Muscle layer of duodenum (tissue), 2 donors: Measurements from ENCODE around the gene FGF1.

Experiments used
- H3K27ac ChIP-seq: one replicate; pipeline ENCODE4 v1.7.0; 2013; ENCODE audit warnings: mild to moderate bottlenecking, low read length
- H3K27me3 ChIP-seq: one replicate; pipeline ENCODE4 v1.7.0; 2013; ENCODE audit warnings: low read depth, mild to moderate bottlenecking, control low read depth, low read length
- H3K36me3 ChIP-seq, 2 donors: one replicate each; pipeline ENCODE4 v1.7.0; 2013; ENCODE audit warnings: low read length in 2 of 2, control low read depth in 1 of 2, mild to moderate bottlenecking in 1 of 2; ENCODE audit not compliant: insufficient read depth in 2 of 2, control insufficient read depth in 1 of 2
- H3K4me1 ChIP-seq, 2 donors: one replicate each; pipeline ENCODE4 v1.7.0; 2013; ENCODE audit warnings: low read length in 2 of 2, mild to moderate bottlenecking in 2 of 2, control low read depth in 1 of 2, moderate library complexity in 1 of 2; ENCODE audit not compliant: insufficient read depth in 2 of 2, control insufficient read depth in 1 of 2
- H3K4me3 ChIP-seq, 2 donors: one replicate each; pipeline ENCODE4 v1.7.0; 2013; ENCODE audit warnings: low read length in 2 of 2, low read depth in 1 of 2, mild to moderate bottlenecking in 1 of 2
- H3K9me3 ChIP-seq, 2 donors: one replicate each; pipeline ENCODE4 v1.7.0; 2013; ENCODE audit warnings: low read length in 2 of 2, control low read depth in 1 of 2, mild to moderate bottlenecking in 1 of 2; ENCODE audit not compliant: control insufficient read depth in 1 of 2
- donor health status: healthy.

Gene FGF1

GRCh38 chr5:142589720-142590119 lies 96.2 kb downstream of the FGF1 start:
- no peaks in the 10 kb centered on the region for H3K36me3 ChIP-seq
- H3K4me3 ChIP-seq: no peak overlapping the region
- no peak overlapping the region for H3K27ac ChIP-seq
- H3K27me3 ChIP-seq: no peaks in the 10 kb centered on the region
- no peaks in the 10 kb centered on the region for H3K9me3 ChIP-seq
- no peaks in the 10 kb centered on the region for H3K4me1 ChIP-seq

GRCh38 chr5:142587354-142587965 lies 98.4 kb downstream of the FGF1 start:
- Histone ChIP-seq H3K4me3 (no peak overlapping the region), H3K27me3 (no peaks in the 10 kb centered on the region), H3K4me1 (no peaks in the 10 kb centered on the region), H3K9me3 (no peaks in the 10 kb centered on the region), H3K27ac (no peak overlapping the region), H3K36me3 (no peaks in the 10 kb centered on the region)

- Histone ChIP-seq H3K27me3 (no peaks in the 10 kb centered on the region), H3K36me3 (no peaks in the 10 kb centered on the region), H3K27ac (no peak overlapping the region), H3K4me1 (no peaks in the 10 kb centered on the region), H3K9me3 (no peaks in the 10 kb centered on the region), H3K4me3 (no peak overlapping the region)
Measured at GRCh38 chr5:142586552-142586951, 99.3 kb downstream of the FGF1 start.

- Histone ChIP-seq H3K27ac (no peak overlapping the region), H3K27me3 (no peaks in the 10 kb centered on the region), H3K4me3 (no peak overlapping the region), H3K4me1 (no peaks in the 10 kb centered on the region), H3K9me3 (no peaks in the 10 kb centered on the region), H3K36me3 (no peaks in the 10 kb centered on the region)
Measured at GRCh38 chr5:142585451-142585850, 100.4 kb downstream of the FGF1 start.

GRCh38 chr5:142584891-142585290 lies 101.0 kb downstream of the FGF1 start:
- no peaks in the 10 kb centered on the region for H3K9me3 ChIP-seq
- no peaks in the 10 kb centered on the region for H3K36me3 ChIP-seq
- H3K27ac ChIP-seq: no peak overlapping the region
- no peaks in the 10 kb centered on the region for H3K4me1 ChIP-seq
- no peak overlapping the region for H3K4me3 ChIP-seq
- H3K27me3 ChIP-seq: no peaks in the 10 kb centered on the region

GRCh38 chr5:142578161-142578830 lies 107.6 kb downstream of the FGF1 start:
- no peak overlapping the region for H3K27ac ChIP-seq
- H3K4me1 ChIP-seq: no peaks in the 10 kb centered on the region
- H3K9me3 ChIP-seq: peaks cover 0 to 4% of the 10 kb centered on the region in 2 donors
- H3K4me3 ChIP-seq: no peak overlapping the region
- no peaks in the 10 kb centered on the region for H3K36me3 ChIP-seq
- no peaks in the 10 kb centered on the region for H3K27me3 ChIP-seq

- H3K27me3 ChIP-seq: no peaks in the 10 kb centered on the region
- H3K27ac ChIP-seq: no peak overlapping the region
- no peak overlapping the region for H3K4me3 ChIP-seq
- H3K36me3 ChIP-seq: no peaks in the 10 kb centered on the region
- no peaks in the 10 kb centered on the region for H3K4me1 ChIP-seq
- peaks cover 0 to 4% of the 10 kb centered on the region in 2 donors for H3K9me3 ChIP-seq
Measured at GRCh38 chr5:142576804-142577203, 109.1 kb downstream of the FGF1 start.

- Histone ChIP-seq H3K36me3 (no peaks in the 10 kb centered on the region), H3K27ac (no peak overlapping the region), H3K4me1 (no peaks in the 10 kb centered on the region), H3K27me3 (no peaks in the 10 kb centered on the region), H3K9me3 (peaks cover 0 to 4% of the 10 kb centered on the region in 2 donors), H3K4me3 (no peak overlapping the region)
Measured at GRCh38 chr5:142576303-142576702, 109.6 kb downstream of the FGF1 start.

GRCh38 chr5:142572006-142572405 lies 113.9 kb downstream of the FGF1 start:
- Histone ChIP-seq H3K27me3 (no peaks in the 10 kb centered on the region), H3K27ac (no peak overlapping the region), H3K36me3 (no peaks in the 10 kb centered on the region), H3K4me3 (no peak overlapping the region), H3K4me1 (peaks cover 0 to 9% of the 10 kb centered on the region in 2 donors), H3K9me3 (no peaks in the 10 kb centered on the region)

- Histone ChIP-seq H3K4me3 (no peak overlapping the region), H3K36me3 (no peaks in the 10 kb centered on the region), H3K9me3 (no peaks in the 10 kb centered on the region), H3K27ac (no peak overlapping the region), H3K4me1 (peaks cover 0 to 9% of the 10 kb centered on the region in 2 donors), H3K27me3 (no peaks in the 10 kb centered on the region)
Measured at GRCh38 chr5:142571371-142571770, 114.5 kb downstream of the FGF1 start.

- Histone ChIP-seq H3K4me1 (peaks cover 0 to 9% of the 10 kb centered on the region in 2 donors), H3K27me3 (no peaks in the 10 kb centered on the region), H3K36me3 (no peaks in the 10 kb centered on the region), H3K27ac (peak overlapping the region; percentile 56), H3K9me3 (no peaks in the 10 kb centered on the region), H3K4me3 (no peak overlapping the region)
Measured at GRCh38 chr5:142569905-142570304, 116.0 kb downstream of the FGF1 start.

- Histone ChIP-seq H3K27ac (peak overlapping the region; percentile 56), H3K4me1 (peaks cover 0 to 9% of the 10 kb centered on the region in 2 donors)
Measured at GRCh38 chr5:142568996-142569335, 116.9 kb downstream of the FGF1 start.

More at GRCh38 chr5:142568996-142569335, 116.9 kb downstream of the FGF1 start:
- H3K27me3 ChIP-seq: no peaks in the 10 kb centered on the region
- H3K36me3 ChIP-seq: no peaks in the 10 kb centered on the region
- H3K9me3 ChIP-seq: no peaks in the 10 kb centered on the region
- H3K4me3 ChIP-seq: no peak overlapping the region
